K562 (cell line): Measurements from ENCODE around the gene ACACB. TPM values are rescaled to one million over a fixed set of nuclear protein-coding genes. Genes with fewer than 3 reads are reported as not detected.

Experiments used
- ATAC-seq: fragments of 200-7000 bp; cut with Tn5 transposase; 3 replicates; pipeline ENCODE4 v1.9.1; 2020; ENCODE audit warnings: moderate library complexity
- BruUV-seq: library from RNA; stranded (reverse); fragments of 400-500 nt; replicated peaks from 2 replicates; lab custom pipeline; 2021; lab: Mats Ljungman, UMichigan
- CTCF ChIA-PET: fragments of 300-600 bp; formaldehyde crosslinking; extraction: SDS; loops from one replicate; lab custom pipeline; 2021; ENCODE audit warnings: low intra/inter-chr PET ratio; lab: Yijun Ruan, JAX
- POLR2A ChIA-PET: fragments of 300-600, 350-650 bp; sonication (Branson Sonifier 250); formaldehyde crosslinking; extraction: SDS; loops from one replicate; lab custom pipeline; 2021; ENCODE audit warnings: antibody characterized with exemption, inconsistent platforms; lab: Yijun Ruan, JAX
- DNase-seq, 4 experiments: peaks; one replicate each; pipeline versions ENCODE4 v3.0.0 to v3.0.0-alpha.2; 2011 to 2018; ENCODE audit warnings: low spot score in 3 of 4, mixed read lengths in 3 of 4; ENCODE audit errors: extremely low read depth in 1 of 4
- FAIRE-seq: peaks from 2 replicates; lab custom pipeline; 2011; peaks lifted over from hg19 to GRCh38; lab: Jason Lieb, UNC
- H2AFZ ChIP-seq: 2 replicates; pipeline ENCODE4 v1.6.0; 2011; ENCODE audit warnings: low read depth, low read length, control low read depth, inconsistent platforms
- H3K27ac ChIP-seq: fragments of 200-600 bp; 3 replicates; pipeline ENCODE4 v1.8.0; 2011; ENCODE audit warnings: low read depth, mild to moderate bottlenecking, control low read depth, inconsistent platforms, low read length, moderate library complexity, mixed read lengths; ENCODE audit errors: extremely low read depth
- H3K27me3 ChIP-seq, 2 experiments: fragments of 300-600 bp in 1 of 2; 2 replicates in 1 of 2; 3 replicates in 1 of 2; pipeline versions ENCODE4 v1.6.0 to v1.8.0; 2011; ENCODE audit warnings: inconsistent platforms in 2 of 2, low read length in 2 of 2, mild to moderate bottlenecking in 1 of 2, mixed read lengths in 1 of 2, moderate library complexity in 1 of 2; ENCODE audit not compliant: control insufficient read depth in 2 of 2, insufficient read depth in 2 of 2
- H3K36me3 ChIP-seq: fragments of 300-600 bp; 3 replicates; pipeline ENCODE4 v1.8.0; 2011; ENCODE audit warnings: mild to moderate bottlenecking, low read length, inconsistent platforms; ENCODE audit not compliant: control insufficient read depth, insufficient read depth
- H3K4me1 ChIP-seq, 2 experiments: fragments of 200-600 bp in 1 of 2; replicated peaks in 1 of 2; 2 replicates in 1 of 2; 3 replicates in 1 of 2; pipeline versions ENCODE4 v1.5.1 to v1.8.0; 2011; ENCODE audit warnings: inconsistent platforms in 2 of 2, low read length in 2 of 2, mild to moderate bottlenecking in 1 of 2, mixed read lengths in 1 of 2, moderate library complexity in 1 of 2; ENCODE audit not compliant: control insufficient read depth in 2 of 2, insufficient read depth in 2 of 2
- H3K4me2 ChIP-seq: 2 replicates; pipeline ENCODE4 v1.6.1; 2011; ENCODE audit warnings: low read length, control low read depth, inconsistent platforms, mixed read lengths; ENCODE audit not compliant: insufficient read depth
- H3K4me3 ChIP-seq: fragments of 200-600 bp; sonication (generic), shearing (Covaris generic); 2 replicates; pipeline ENCODE4 v1.5.1; 2016; ENCODE audit warnings: control low read depth, inconsistent platforms
- H3K79me2 ChIP-seq: fragments of 200-600 bp; 3 replicates; pipeline ENCODE4 v1.8.0; 2011; ENCODE audit warnings: low read length, inconsistent platforms; ENCODE audit not compliant: control insufficient read depth, insufficient read depth
- H3K9ac ChIP-seq, 2 experiments: 2 replicates each; pipeline versions ENCODE4 v1.6.0 to v1.6.1; 2011; ENCODE audit warnings: low read depth in 2 of 2, low read length in 2 of 2, control low read depth in 1 of 2, inconsistent platforms in 1 of 2, mild to moderate bottlenecking in 1 of 2, mixed read lengths in 1 of 2; ENCODE audit not compliant: insufficient read depth in 1 of 2
- H3K9me1 ChIP-seq: one replicate; pipeline ENCODE4 v1.6.0; 2011; ENCODE audit warnings: inconsistent platforms, mild to moderate bottlenecking, low read length, moderate library complexity; ENCODE audit not compliant: control insufficient read depth, insufficient read depth
- H3K9me3 ChIP-seq: replicated peaks from 2 replicates; pipeline ENCODE4 v1.5.1; 2011; ENCODE audit warnings: low read depth, low read length, inconsistent platforms; ENCODE audit not compliant: control insufficient read depth, insufficient read depth
- H4K20me1 ChIP-seq: replicated peaks from 2 replicates; pipeline ENCODE4 v1.6.1; 2011; ENCODE audit warnings: low read length, inconsistent platforms, mixed read lengths; ENCODE audit not compliant: control insufficient read depth, insufficient read depth
- ASH1L ChIP-seq: fragments of 450-650 bp; IDR thresholded peaks from 2 replicates; pipeline ENCODE4 v1.6.1; 2018; ENCODE audit warnings: borderline replicate concordance, mild to moderate bottlenecking, low read depth; ENCODE audit not compliant: partially characterized antibody
- FOXK1 ChIP-seq: sonication (generic); formaldehyde crosslinking; IDR thresholded peaks from 2 replicates; pipeline ENCODE4 v1.8.0; 2022; ENCODE audit warnings: missing genetic modification reagents, mild to moderate bottlenecking, borderline replicate concordance
- MAFF ChIP-seq: IDR thresholded peaks from 2 replicates; pipeline ENCODE4 v1.6.1; 2012; ENCODE audit warnings: low read length, improper control_type of control experiment
- MCM2 ChIP-seq: fragments of 450-650 bp; IDR thresholded peaks from 2 replicates; pipeline ENCODE4 v1.6.1; 2017; ENCODE audit warnings: low read depth, mild to moderate bottlenecking
- PCBP1 ChIP-seq: fragments of 200-400 bp; formaldehyde crosslinking; IDR thresholded peaks from 2 replicates; pipeline ENCODE4 v1.6.1; 2018; ENCODE audit warnings: mild to moderate bottlenecking, low read depth, low read length; ENCODE audit not compliant: poor library complexity, severe bottlenecking
- ZBTB1 ChIP-seq: sonication (generic); formaldehyde crosslinking; IDR thresholded peaks from 2 replicates; pipeline ENCODE4 v1.8.1; 2023; ENCODE audit warnings: missing genetic modification reagents, low read depth, mild to moderate bottlenecking, borderline replicate concordance
- ZC3H4 ChIP-seq: sonication (generic); formaldehyde crosslinking; IDR thresholded peaks from 2 replicates; pipeline ENCODE4 v1.9.0; 2021; ENCODE audit warnings: missing genetic modification reagents, borderline replicate concordance
- ZNF165 ChIP-seq: fragments of 250-450 bp; sonication (Bioruptor Pico); IDR thresholded peaks from 2 replicates; pipeline ENCODE4 v1.4.0; 2020; ENCODE audit warnings: borderline replicate concordance
- WGBS: fragments of 100-300 bp; shearing (Covaris generic); methylation state at CpG from one replicate; pipeline ENCODE4 v1.1.6; 2016; ENCODE audit warnings: low coverage, mixed read lengths; ENCODE audit not compliant: insufficient coverage; ENCODE audit errors: missing lambda C conversion rate; 5-methylcytosine and 5-hydroxymethylcytosine counted together
- in situ Hi-C: fragments of 300-500 bp; cut with MboI; formaldehyde crosslinking; loops from 4 replicates; pipeline ENCODE4 v1.15.0; 2018; ENCODE audit warnings: inconsistent platforms, mixed read lengths
- intact Hi-C: fragments of 100-400 bp; cut with micrococcal nuclease; formaldehyde crosslinking; loops from 2 replicates; pipeline ENCODE4 v1.14.2; 2022
- polyA plus RNA-seq, 8 experiments: library from polyadenylated mRNA; depleted of rRNA in 4 of 8; stranded (reverse) in 5 of 8; unstranded in 3 of 8; fragments of >200 nt; fragmentation: Nextera tagmentation in 2 of 8; fragmentation: Illumina TruSeq in 1 of 8; extraction: Ambion mirVana in 2 of 8; extraction: Trizol in 1 of 8; gene quantifications; 2 replicates each; pipeline versions ENCODE4 v1.2.1 to v1.2.3, GENCODE V29; 2011 to 2014; ENCODE audit warnings: inconsistent platforms in 1 of 8, missing spikeins in 1 of 8
- total RNA-seq, 7 experiments: library from RNA; depleted of rRNA in 6 of 7; stranded (reverse); fragments of >200 nt in 6 of 7; fragmentation: Illumina TruSeq in 2 of 7; extraction: Trizol in 2 of 7; gene quantifications; 2 replicates each; pipeline versions ENCODE4 v1.2.1 to v1.2.3, GENCODE V29; 2011 to 2021; ENCODE audit warnings: low replicate concordance in 1 of 7
- TF ChIP-seq, protein P1 (sequence below): sonication (generic); formaldehyde crosslinking; IDR thresholded peaks from 2 replicates; pipeline ENCODE4 v1.8.0; 2022; ENCODE audit warnings: missing genetic modification reagents, mild to moderate bottlenecking, borderline replicate concordance

ACACB gene
- total and polyA plus RNA-seq, 9 of the 15 experiments (the other 6 are each of a cell fraction or from before 2014, with no cell fraction given): 0.10 to 2.5 (median 0.83) TPM

DNA sequence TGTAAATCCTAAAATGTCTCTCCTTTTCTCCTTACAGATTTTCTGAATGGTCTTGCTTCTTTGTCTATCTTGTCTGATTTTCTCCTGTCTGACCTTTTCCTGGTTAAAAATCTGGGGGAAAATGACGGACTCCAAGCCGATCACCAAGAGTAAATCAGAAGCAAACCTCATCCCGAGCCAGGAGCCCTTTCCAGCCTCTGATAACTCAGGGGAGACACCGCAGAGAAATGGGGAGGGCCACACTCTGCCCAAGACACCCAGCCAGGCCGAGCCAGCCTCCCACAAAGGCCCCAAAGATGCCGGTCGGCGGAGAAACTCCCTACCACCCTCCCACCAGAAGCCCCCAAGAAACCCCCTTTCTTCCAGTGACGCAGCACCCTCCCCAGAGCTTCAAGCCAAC lies 23.0 kb downstream of the ACACB start:
- no peaks in the 10 kb centered on the region for H3K9me1 ChIP-seq
- in situ Hi-C loops: no loop called here
- no peaks in the 10 kb centered on the region for H3K79me2 ChIP-seq
- H3K4me2 ChIP-seq: no peak overlapping the region
- TF ChIP-seq ZC3H4 (CRISPR knock-in tag): no peak
- no peak for TF ChIP-seq ZBTB1
- TF ChIP-seq, protein P1, sequence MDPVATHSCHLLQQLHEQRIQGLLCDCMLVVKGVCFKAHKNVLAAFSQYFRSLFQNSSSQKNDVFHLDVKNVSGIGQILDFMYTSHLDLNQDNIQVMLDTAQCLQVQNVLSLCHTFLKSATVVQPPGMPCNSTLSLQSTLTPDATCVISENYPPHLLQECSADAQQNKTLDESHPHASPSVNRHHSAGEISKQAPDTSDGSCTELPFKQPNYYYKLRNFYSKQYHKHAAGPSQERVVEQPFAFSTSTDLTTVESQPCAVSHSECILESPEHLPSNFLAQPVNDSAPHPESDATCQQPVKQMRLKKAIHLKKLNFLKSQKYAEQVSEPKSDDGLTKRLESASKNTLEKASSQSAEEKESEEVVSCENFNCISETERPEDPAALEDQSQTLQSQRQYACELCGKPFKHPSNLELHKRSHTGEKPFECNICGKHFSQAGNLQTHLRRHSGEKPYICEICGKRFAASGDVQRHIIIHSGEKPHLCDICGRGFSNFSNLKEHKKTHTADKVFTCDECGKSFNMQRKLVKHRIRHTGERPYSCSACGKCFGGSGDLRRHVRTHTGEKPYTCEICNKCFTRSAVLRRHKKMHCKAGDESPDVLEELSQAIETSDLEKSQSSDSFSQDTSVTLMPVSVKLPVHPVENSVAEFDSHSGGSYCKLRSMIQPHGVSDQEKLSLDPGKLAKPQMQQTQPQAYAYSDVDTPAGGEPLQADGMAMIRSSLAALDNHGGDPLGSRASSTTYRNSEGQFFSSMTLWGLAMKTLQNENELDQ: no peak
- TF ChIP-seq MAFF: no peak
- TF ChIP-seq ASH1L: no peak
- TF ChIP-seq ZNF165 (CRISPR knock-in tag): no peak
- TF ChIP-seq PCBP1: no peak
- TF ChIP-seq MCM2: no peak
- TF ChIP-seq FOXK1: no peak
- TF ChIP-seq, all 486 proteins: peak for 0
- ChIA-PET POLR2A (interaction anchor here (0.6 kb wide), 1 partner anchor 21 kb away, joined by 4 read pairs; no protein-coding TSS in a partner anchor), CTCF (no interaction called here)
- 10% methylated on average over 9 of the region's 9 CpGs for WGBS
- Histone ChIP-seq H3K27me3 (peaks cover 6 to 8% of the 10 kb centered on the region in 2 experiments; a peak in 2 of 5 replicates), H3K9ac (no peak overlapping the region), H3K4me3 (no peak overlapping the region), H3K36me3 (no peaks in the 10 kb centered on the region), H3K9me3 (peaks cover 4% of the 10 kb centered on the region; the same call in 1 of the 2 replicates), H4K20me1 (no peaks in the 10 kb centered on the region), H3K4me1 (no peaks in the 10 kb centered on the region), H2AFZ (no peak overlapping the region), H3K27ac (no peak overlapping the region)
- DNase-seq (no peak), ATAC-seq (no peak), FAIRE-seq (no peak)
- BruUV-seq: no TSS peak
- intact Hi-C loops: loop anchor here (10.0 kb wide), 1 partner anchor 245 kb away; no protein-coding TSS in a partner anchor
